ENCODE results near the gene SLC44A5. TPM values are rescaled to one million over a fixed set of nuclear protein-coding genes. Genes with fewer than 3 reads are reported as not detected.

SLC44A5 gene
- total RNA-seq, 1 experiment from 2014 or later: 0.80 TPM

DNA sequence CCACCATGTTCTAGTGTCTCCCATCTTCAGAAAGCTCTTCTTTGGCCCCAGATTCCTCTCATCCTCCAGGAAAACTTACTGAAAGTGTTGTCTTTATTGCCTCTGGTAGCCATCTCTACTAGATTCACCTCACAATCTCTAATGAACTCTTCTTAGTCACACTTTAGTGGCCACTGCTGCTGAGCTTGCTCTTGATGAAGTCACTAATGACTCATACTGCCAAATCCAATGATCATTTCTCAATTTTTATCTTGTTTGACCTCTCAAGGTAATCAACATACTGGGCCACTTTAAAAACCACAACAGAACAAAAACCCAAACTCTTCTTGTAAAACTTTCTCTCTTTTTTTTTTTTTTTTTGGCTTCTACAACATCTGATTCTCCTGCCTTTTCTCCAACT, 280.3 kb downstream of the SLC44A5 start:
- Histone ChIP-seq H3K4me1 (ENCODE audit: insufficient read depth, low read length, poor library complexity, severe bottlenecking) (no peaks in the 10 kb centered on the region), H3K4me3 (ENCODE audit: low read depth, low read length, poor library complexity, severe bottlenecking) (no peak overlapping the region), H3K27ac (ENCODE audit: low read depth, low read length, poor library complexity, severe bottlenecking) (no peak overlapping the region), H3K27me3 (replicated peaks; ENCODE audit: insufficient read depth, low read depth, low read length, poor library complexity) (no peaks in the 10 kb centered on the region), H3K9me3 (ENCODE audit: low read depth, low read length, poor library complexity, severe bottlenecking) (no peaks in the 10 kb centered on the region), H3K36me3 (ENCODE audit: insufficient read depth, low read length, poor library complexity, severe bottlenecking) (no peaks in the 10 kb centered on the region)
- BruUV-seq (replicated peaks): no TSS peak
- DNase-seq (ENCODE audit: low spot score): no peak
- intact Hi-C loops (cut with micrococcal nuclease; ENCODE audit: unreplicated experiment): no loop called here
- TF ChIP-seq, protein P1, sequence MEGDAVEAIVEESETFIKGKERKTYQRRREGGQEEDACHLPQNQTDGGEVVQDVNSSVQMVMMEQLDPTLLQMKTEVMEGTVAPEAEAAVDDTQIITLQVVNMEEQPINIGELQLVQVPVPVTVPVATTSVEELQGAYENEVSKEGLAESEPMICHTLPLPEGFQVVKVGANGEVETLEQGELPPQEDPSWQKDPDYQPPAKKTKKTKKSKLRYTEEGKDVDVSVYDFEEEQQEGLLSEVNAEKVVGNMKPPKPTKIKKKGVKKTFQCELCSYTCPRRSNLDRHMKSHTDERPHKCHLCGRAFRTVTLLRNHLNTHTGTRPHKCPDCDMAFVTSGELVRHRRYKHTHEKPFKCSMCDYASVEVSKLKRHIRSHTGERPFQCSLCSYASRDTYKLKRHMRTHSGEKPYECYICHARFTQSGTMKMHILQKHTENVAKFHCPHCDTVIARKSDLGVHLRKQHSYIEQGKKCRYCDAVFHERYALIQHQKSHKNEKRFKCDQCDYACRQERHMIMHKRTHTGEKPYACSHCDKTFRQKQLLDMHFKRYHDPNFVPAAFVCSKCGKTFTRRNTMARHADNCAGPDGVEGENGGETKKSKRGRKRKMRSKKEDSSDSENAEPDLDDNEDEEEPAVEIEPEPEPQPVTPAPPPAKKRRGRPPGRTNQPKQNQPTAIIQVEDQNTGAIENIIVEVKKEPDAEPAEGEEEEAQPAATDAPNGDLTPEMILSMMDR (conservative IDR thresholded peaks at IDR 0.05; ENCODE audit: low read depth, low read length): no peak
- TF ChIP-seq EZH2 (IDR thresholded peaks at IDR 0.05; ENCODE audit: borderline replicate concordance, low read depth, low read length, poor library complexity, severe bottlenecking): no peak
- CTCF ChIA-PET: no interaction called here
- POLR2A ChIA-PET (ENCODE audit: low non-redundant PET): no interaction called here

DNA sequence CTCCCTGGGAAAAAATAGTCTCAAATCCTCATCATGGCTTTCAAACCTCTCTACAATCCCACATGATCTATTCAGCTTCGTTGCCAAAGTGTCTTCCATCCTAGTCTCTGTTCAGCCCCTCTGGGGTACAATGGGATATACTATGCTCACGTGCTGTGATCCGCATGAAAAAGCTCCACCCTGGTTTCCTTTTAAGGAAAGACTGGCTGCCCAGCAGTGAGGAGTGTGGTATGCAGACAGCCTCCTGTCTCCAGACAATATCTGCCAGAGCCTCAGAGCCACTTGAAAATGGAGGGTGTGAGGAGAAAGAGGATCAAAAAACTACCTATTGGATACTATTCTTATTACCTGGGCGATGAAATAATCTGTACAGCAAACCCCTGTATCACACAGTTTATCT, 282.2 kb downstream of the SLC44A5 start:
- Histone ChIP-seq H3K27ac (ENCODE audit: low read depth, low read length, poor library complexity, severe bottlenecking) (no peak overlapping the region), H3K9me3 (ENCODE audit: low read depth, low read length, poor library complexity, severe bottlenecking) (no peaks in the 10 kb centered on the region), H3K4me1 (ENCODE audit: insufficient read depth, low read length, poor library complexity, severe bottlenecking) (no peaks in the 10 kb centered on the region), H3K27me3 (replicated peaks; ENCODE audit: insufficient read depth, low read depth, low read length, poor library complexity) (no peaks in the 10 kb centered on the region), H3K4me3 (ENCODE audit: low read depth, low read length, poor library complexity, severe bottlenecking) (no peak overlapping the region), H3K36me3 (ENCODE audit: insufficient read depth, low read length, poor library complexity, severe bottlenecking) (no peaks in the 10 kb centered on the region)
- POLR2A ChIA-PET (ENCODE audit: low non-redundant PET): no interaction called here
- CTCF ChIA-PET: no interaction called here
- TF ChIP-seq EZH2 (IDR thresholded peaks at IDR 0.05; ENCODE audit: borderline replicate concordance, low read depth, low read length, poor library complexity, severe bottlenecking): no peak
- TF ChIP-seq, protein P1 (conservative IDR thresholded peaks at IDR 0.05; ENCODE audit: low read depth, low read length): no peak
- BruUV-seq (replicated peaks): no TSS peak
- intact Hi-C loops (cut with micrococcal nuclease; ENCODE audit: unreplicated experiment): no loop called here
- DNase-seq (ENCODE audit: low spot score): no peak

DNA sequence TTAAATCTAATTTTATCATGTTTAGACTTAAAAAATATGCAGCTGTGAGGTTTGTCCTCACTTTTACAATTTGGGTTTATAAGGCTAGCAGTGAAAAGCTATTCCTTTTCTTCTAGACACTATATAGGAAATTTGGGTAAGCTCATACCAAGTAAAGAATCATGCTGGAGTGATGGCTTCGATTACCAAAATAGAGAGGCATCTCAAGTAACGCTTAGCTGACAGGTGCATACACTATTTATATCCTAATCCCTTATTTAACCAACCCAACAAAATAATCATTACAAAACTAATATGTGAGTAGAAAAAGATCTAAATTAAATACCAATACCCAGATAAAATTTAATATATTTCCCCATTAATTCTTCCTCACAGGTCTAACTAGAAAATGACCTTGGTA, 283.5 kb downstream of the SLC44A5 start:
- ChIA-PET CTCF (no interaction called here), POLR2A (ENCODE audit: low non-redundant PET) (no interaction called here)
- H3K9me3 ChIP-seq (ENCODE audit: low read depth, low read length, poor library complexity, severe bottlenecking): no peaks in the 10 kb centered on the region
- H3K27ac ChIP-seq (ENCODE audit: low read depth, low read length, poor library complexity, severe bottlenecking): no peak overlapping the region
- TF ChIP-seq, protein P1 (conservative IDR thresholded peaks at IDR 0.05; ENCODE audit: low read depth, low read length): no peak
- no peak for TF ChIP-seq EZH2 (IDR thresholded peaks at IDR 0.05; ENCODE audit: borderline replicate concordance, low read depth, low read length, poor library complexity, severe bottlenecking)
- H3K4me3 ChIP-seq (ENCODE audit: low read depth, low read length, poor library complexity, severe bottlenecking): no peak overlapping the region
- no peaks in the 10 kb centered on the region for H3K36me3 ChIP-seq (ENCODE audit: insufficient read depth, low read length, poor library complexity, severe bottlenecking)
- no TSS peak for BruUV-seq (replicated peaks)
- no peak for DNase-seq (ENCODE audit: low spot score)
- no peaks in the 10 kb centered on the region for H3K4me1 ChIP-seq (ENCODE audit: insufficient read depth, low read length, poor library complexity, severe bottlenecking)
- intact Hi-C loops (cut with micrococcal nuclease; ENCODE audit: unreplicated experiment): no loop called here
- no peaks in the 10 kb centered on the region for H3K27me3 ChIP-seq (replicated peaks; ENCODE audit: insufficient read depth, low read depth, low read length, poor library complexity)
